Lower lobe of right lung (tissue), 2 donors: Measurements from ENCODE around the gene ZCCHC14. TPM values are rescaled to one million over a fixed set of nuclear protein-coding genes. Genes with fewer than 3 reads are reported as not detected.
"Not testable (repeated sequence)": the region's sequence is repeated elsewhere in the genome, so short reads cannot be mapped to it uniquely, and the experiment has no call there.

ENCODE experiments used
- ATAC-seq, 2 donors: fragments of 200-7000 bp; cut with Tn5 transposase; one replicate each; pipeline ENCODE4 v1.9.1; 2020 to 2022; ENCODE audit warnings: mild to moderate bottlenecking in 2 of 2, moderate library complexity in 2 of 2
- DNase-seq: peaks from one replicate; pipeline ENCODE4 v3.0.0-alpha.2; 2020
- H3K27ac ChIP-seq: fragments of 200-600 bp; one replicate; pipeline ENCODE4 v1.8.0; 2022
- H3K27me3 ChIP-seq: fragments of 200-600 bp; one replicate; pipeline ENCODE4 v1.8.0; 2022; ENCODE audit warnings: low read depth
- H3K36me3 ChIP-seq: fragments of 200-600 bp; one replicate; pipeline ENCODE4 v1.8.0; 2022; ENCODE audit warnings: mild to moderate bottlenecking
- H3K4me1 ChIP-seq: fragments of 200-600 bp; one replicate; pipeline ENCODE4 v1.8.0; 2022
- H3K4me3 ChIP-seq: fragments of 200-600 bp; one replicate; pipeline ENCODE4 v1.8.0; 2022; ENCODE audit warnings: mild to moderate bottlenecking
- H3K9me3 ChIP-seq: fragments of 200-600 bp; one replicate; pipeline ENCODE4 v1.8.0; 2022
- CTCF ChIP-seq: fragments of 200-600 bp; IDR thresholded peaks from one replicate; pipeline ENCODE4 v1.8.0; 2022; ENCODE audit warnings: antibody characterized with exemption, mild to moderate bottlenecking
- intact Hi-C: fragments of 100-400 bp; cut with DNase I; formaldehyde crosslinking; loops from one replicate; pipeline ENCODE4 v1.11.0; 2022
- total RNA-seq: library from RNA; stranded (reverse); fragmentation: NEBNext Ultra II Directional; extraction: Animal tissue kit (Norgen Biotek cat#: 25700); gene quantifications from one replicate; pipeline ENCODE4 v1.2.1, GENCODE V29; 2021
- donor health status: DM: no; HTN: yes; CAD: no; lungs with severe emphysema.

ZCCHC14 gene
- total RNA-seq, 1 donor from 2014 or later, result 23.9 TPM

DNA sequence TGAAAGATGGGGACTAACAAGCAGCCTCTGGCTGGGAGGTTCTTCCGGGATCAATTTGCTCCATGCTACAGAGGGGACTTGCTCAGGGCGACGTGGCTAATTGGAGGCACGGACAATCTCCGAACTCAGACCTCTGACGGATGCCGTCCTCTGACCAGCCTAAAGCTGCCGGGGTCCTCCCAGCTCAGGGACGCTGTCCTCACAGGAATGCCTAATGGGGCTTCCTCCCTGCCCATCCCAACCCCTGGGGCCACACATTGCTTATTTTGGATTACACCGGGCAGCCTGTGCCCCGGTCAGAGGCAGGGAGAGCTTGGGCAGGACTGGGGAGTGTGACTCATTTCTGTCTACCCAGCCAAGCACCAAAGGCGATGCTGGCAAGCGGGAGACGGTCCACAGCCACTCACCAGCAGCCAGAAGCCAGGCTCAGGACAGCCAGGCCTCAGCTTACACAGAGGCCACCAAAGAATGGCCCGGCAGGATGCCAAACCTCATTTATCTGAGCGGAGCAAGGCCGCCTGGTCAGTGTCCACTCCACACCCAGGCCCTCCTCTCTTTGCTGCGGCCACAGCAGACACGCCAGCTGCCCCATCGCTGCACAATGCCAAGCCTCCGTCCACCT, 25.7 kb upstream of the ZCCHC14 start:
- intact Hi-C loops, H3K9me3 ChIP-seq, H3K36me3 ChIP-seq, H3K27me3 ChIP-seq, H3K4me3 ChIP-seq: not testable (repeated sequence)
- peak; percentile 58 to 66 for ATAC-seq
- H3K27ac ChIP-seq, result peak overlapping the region; percentile 60
- peak; percentile 65 for DNase-seq
- H3K4me1 ChIP-seq, result peaks cover 13% of the 10 kb centered on the region

- Histone ChIP-seq H3K4me1 (peaks cover 13% of the 10 kb centered on the region), H3K27ac (peak overlapping the region; percentile 60)
- intact Hi-C loops, H3K9me3 ChIP-seq, H3K27me3 ChIP-seq, H3K4me3 ChIP-seq, H3K36me3 ChIP-seq, DNase-seq: not testable (repeated sequence)
- peak; percentile 46 to 52 for ATAC-seq
Measured at GRCh38 chr16:87517610-87518429, 25.0 kb upstream of the ZCCHC14 start.

DNA sequence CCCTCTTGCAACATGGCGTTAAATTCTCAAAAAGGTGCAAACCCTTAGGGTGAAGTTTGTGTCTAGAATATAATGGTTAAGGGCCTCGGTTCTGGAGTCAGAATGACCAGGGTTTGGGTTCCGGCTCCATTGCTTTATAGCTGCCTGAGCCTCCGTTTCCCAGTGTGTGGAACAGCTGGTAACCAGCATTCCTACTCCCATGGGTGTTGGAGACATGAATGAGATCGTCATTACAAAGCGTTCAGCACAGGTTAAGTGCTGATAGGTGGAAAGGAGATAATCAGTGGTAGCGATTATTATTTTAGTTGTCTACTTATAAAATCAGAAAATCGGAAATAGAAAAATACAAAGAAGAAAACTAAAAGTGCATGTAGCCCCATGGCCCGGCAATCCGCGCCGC, 23.5 kb upstream of the ZCCHC14 start:
- no peak for DNase-seq
- Histone ChIP-seq H3K27me3 (peaks cover 6% of the 10 kb centered on the region), H3K36me3 (no peaks in the 10 kb centered on the region), H3K9me3 (no peaks in the 10 kb centered on the region), H3K4me1 (peaks cover 13% of the 10 kb centered on the region), H3K4me3 (no peak overlapping the region), H3K27ac (peak overlapping the region; percentile 62)
- intact Hi-C loops, result no loop called here
- TF ChIP-seq CTCF, result no peak
- no peak for ATAC-seq

GRCh38 chr16:87515475-87516330, 22.9 kb upstream of the ZCCHC14 start:
- H3K36me3 ChIP-seq, result no peaks in the 10 kb centered on the region
- intact Hi-C loops, result no loop called here

GRCh38 chr16:87509778-87510177, 17.0 kb upstream of the ZCCHC14 start:
- H3K27ac ChIP-seq, H3K9me3 ChIP-seq, ATAC-seq, H3K36me3 ChIP-seq, DNase-seq, H3K4me3 ChIP-seq, intact Hi-C loops, H3K27me3 ChIP-seq: not testable (repeated sequence)
- peaks cover 16% of the 10 kb centered on the region for H3K4me1 ChIP-seq

More at GRCh38 chr16:87515475-87516330, 22.9 kb upstream of the ZCCHC14 start:
- H3K4me1 ChIP-seq, result peaks cover 13% of the 10 kb centered on the region
- peaks cover 6% of the 10 kb centered on the region for H3K27me3 ChIP-seq
- H3K4me3 ChIP-seq, result no peak overlapping the region
- no peaks in the 10 kb centered on the region for H3K9me3 ChIP-seq
- H3K27ac ChIP-seq, result peak overlapping the region; percentile 62
- DNase-seq (no peak), ATAC-seq (no peak)
- no peak for TF ChIP-seq CTCF

DNA sequence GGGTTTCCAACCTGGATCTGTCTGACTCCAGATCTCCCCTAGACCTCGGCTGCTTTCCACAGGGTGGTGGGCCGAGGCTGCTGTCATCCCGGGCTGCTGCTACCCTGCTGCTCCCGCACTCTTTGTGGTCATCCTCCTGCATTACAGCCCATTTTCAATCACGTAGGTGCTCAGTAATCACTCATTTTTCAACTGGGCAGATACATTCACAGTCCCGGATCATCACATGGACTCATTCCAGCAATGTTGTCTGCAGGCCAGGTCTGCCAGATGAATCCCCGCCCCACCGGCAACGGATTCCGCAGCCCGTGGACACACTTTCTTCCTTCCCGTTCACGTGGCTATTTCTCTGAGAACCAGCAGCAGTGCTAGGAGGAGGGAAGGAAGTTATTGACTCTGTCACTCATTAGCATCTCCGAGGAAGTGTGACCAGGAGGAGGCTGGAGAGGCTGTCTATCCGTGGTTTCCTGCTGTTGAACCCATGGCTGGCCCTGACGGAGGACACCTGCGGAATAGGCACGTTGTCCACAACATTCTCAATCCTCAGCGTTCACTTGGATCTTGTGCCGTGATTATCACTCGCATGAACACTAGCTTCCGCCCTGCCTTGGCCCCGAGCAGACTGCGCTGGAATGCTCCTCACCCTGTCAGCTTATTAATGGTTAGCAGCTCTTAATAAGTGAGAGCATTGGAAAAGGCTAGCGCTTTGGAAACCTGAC, 14.7 kb upstream of the ZCCHC14 start:
- H3K4me3 ChIP-seq, result peak overlapping the region; percentile 27
- intact Hi-C loops, result no loop called here

More for the DNA sequence above, 14.7 kb upstream of the ZCCHC14 start:
- no peak for DNase-seq
- peak; percentile 41 to 57 for ATAC-seq
- Histone ChIP-seq H3K27ac (no peak overlapping the region), H3K4me1 (peaks cover 16% of the 10 kb centered on the region), H3K9me3 (no peaks in the 10 kb centered on the region), H3K27me3 (no peaks in the 10 kb centered on the region), H3K36me3 (no peaks in the 10 kb centered on the region)
- TF ChIP-seq CTCF, result no peak
